Loucy (cell line): ENCODE results near the gene ARRB1.

Experiments used
- CTCF ChIP-seq: fragments of 200-600 bp; sonication (generic); conservative IDR thresholded peaks from 2 replicates; pipeline ENCODE4 v1.5.1; 2014; ENCODE audit warnings: mild to moderate bottlenecking, antibody characterized with exemption, low read length
- EZH2phosphoT487 ChIP-seq: fragments of 200-600 bp; IDR thresholded peaks from 2 replicates; pipeline ENCODE4 v1.6.1; 2018; ENCODE audit warnings: antibody characterized with exemption, mild to moderate bottlenecking, moderate library complexity, borderline replicate concordance

- no peak for TF ChIP-seq CTCF
- no peak for TF ChIP-seq EZH2phosphoT487
Measured at GRCh38 chr11:75214843-75215242, 136.6 kb downstream of the ARRB1 start.
